Colonic mucosa (tissue), 4 donors: Measurements from ENCODE around the gene PRKCE. TPM values are rescaled to one million over a fixed set of nuclear protein-coding genes. Genes with fewer than 3 reads are reported as not detected.

Experiments
- DNase-seq: peaks from one replicate; pipeline ENCODE4 v3.0.0-alpha.2; 2020
- H3K27ac ChIP-seq: fragments of 200-600 bp; one replicate; pipeline ENCODE4 v1.8.0; 2021
- H3K27me3 ChIP-seq: fragments of 200-600 bp; one replicate; pipeline ENCODE4 v1.8.0; 2021
- H3K36me3 ChIP-seq: fragments of 200-600 bp; one replicate; pipeline ENCODE4 v1.8.0; 2021
- H3K4me1 ChIP-seq: fragments of 200-600 bp; one replicate; pipeline ENCODE4 v1.8.0; 2021; ENCODE audit warnings: mild to moderate bottlenecking
- H3K4me3 ChIP-seq: fragments of 200-600 bp; one replicate; pipeline ENCODE4 v1.8.0; 2021
- H3K9ac ChIP-seq, 2 donors: one replicate each; pipeline ENCODE4 v1.7.0; 2013; ENCODE audit warnings: control low read depth in 2 of 2, low read depth in 2 of 2, low read length in 2 of 2
- H3K9me3 ChIP-seq: fragments of 200-600 bp; one replicate; pipeline ENCODE4 v1.8.0; 2021
- intact Hi-C: fragments of 100-400 bp; cut with DNase I; formaldehyde crosslinking; loops from one replicate; pipeline ENCODE4 v1.14.1; 2022
- total RNA-seq, 2 donors: library from RNA; stranded (reverse); fragmentation: NEBNext Ultra II Directional in 1 of 2; extraction: Animal tissue kit (Norgen Biotek cat#: 25700) in 1 of 2; gene quantifications; one replicate each; pipeline ENCODE4 v1.2.1, GENCODE V29; 2021
- TF ChIP-seq, protein P1 (sequence below): fragments of 200-600 bp; IDR thresholded peaks from one replicate; pipeline ENCODE4 v1.8.0; 2022; ENCODE audit warnings: antibody characterized with exemption, mild to moderate bottlenecking
- donor health status: healthy.
- donor health status: DM: no; HTN: no; CAD: no.
- donor health status: DM: no; HTN: no; CAD: no.

Gene PRKCE
- total RNA-seq, 2 donors from 2014 or later = 17.5 to 25.8 TPM

DNA sequence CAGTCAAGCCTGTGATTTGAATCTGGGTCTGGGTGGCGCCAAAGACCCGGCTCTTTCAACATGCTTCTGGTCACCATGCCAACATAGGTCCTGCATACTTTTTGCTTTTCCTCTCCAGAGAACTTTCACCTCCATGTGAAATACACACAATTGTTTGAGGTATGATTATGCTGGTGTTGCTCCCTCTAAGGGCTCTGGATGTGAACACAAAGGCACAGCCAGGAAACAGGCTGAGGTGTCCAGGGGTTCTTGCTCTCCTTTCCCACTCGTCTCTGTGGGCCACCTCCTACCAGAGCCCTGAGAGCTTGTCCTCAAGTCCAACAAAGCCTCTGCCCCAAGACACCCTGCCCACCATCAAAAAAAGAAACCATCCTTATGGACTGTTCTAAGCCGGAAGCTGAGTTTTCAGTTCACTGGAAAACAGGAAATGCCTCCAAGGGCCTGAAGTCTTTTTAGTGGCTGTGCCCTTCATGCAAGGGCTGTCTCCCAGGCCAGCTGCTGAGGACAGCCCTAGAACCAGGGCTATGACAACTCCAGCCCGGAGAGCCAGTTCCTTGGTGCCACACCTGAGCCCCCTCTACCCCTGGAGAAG lies 545.5 kb downstream of the PRKCE start:
- intact Hi-C loops = no loop called here
- Histone ChIP-seq H3K4me1 (no peaks in the 10 kb centered on the region), H3K36me3 (no peaks in the 10 kb centered on the region), H3K9ac (no peak overlapping the region), H3K9me3 (no peaks in the 10 kb centered on the region), H3K27me3 (no peaks in the 10 kb centered on the region), H3K4me3 (no peak overlapping the region), H3K27ac (no peak overlapping the region)
- no peak for DNase-seq
- TF ChIP-seq, protein P1, sequence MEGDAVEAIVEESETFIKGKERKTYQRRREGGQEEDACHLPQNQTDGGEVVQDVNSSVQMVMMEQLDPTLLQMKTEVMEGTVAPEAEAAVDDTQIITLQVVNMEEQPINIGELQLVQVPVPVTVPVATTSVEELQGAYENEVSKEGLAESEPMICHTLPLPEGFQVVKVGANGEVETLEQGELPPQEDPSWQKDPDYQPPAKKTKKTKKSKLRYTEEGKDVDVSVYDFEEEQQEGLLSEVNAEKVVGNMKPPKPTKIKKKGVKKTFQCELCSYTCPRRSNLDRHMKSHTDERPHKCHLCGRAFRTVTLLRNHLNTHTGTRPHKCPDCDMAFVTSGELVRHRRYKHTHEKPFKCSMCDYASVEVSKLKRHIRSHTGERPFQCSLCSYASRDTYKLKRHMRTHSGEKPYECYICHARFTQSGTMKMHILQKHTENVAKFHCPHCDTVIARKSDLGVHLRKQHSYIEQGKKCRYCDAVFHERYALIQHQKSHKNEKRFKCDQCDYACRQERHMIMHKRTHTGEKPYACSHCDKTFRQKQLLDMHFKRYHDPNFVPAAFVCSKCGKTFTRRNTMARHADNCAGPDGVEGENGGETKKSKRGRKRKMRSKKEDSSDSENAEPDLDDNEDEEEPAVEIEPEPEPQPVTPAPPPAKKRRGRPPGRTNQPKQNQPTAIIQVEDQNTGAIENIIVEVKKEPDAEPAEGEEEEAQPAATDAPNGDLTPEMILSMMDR = no peak

DNA sequence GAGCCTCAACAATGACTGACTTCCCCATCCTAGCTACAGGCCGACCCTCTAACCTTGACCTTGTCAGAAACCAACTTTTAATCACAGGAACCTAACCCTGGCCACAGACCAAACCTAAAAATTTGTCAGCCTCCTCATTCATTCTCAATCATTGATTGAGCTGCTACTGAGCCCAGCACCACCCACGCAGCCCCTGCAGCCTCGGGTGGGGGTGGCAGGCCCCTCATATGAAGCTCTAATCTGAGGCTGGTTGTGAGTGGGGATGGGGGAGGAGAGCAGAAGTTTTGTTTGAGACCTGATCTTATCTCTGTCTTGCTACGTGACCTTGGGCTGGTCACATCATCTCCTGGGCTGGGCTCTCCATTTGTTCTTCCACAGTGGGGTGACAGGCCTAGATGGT lies 546.2 kb downstream of the PRKCE start:
- Histone ChIP-seq H3K9me3 (no peaks in the 10 kb centered on the region), H3K27ac (no peak overlapping the region), H3K27me3 (no peaks in the 10 kb centered on the region), H3K9ac (no peak overlapping the region), H3K36me3 (no peaks in the 10 kb centered on the region), H3K4me3 (no peak overlapping the region), H3K4me1 (no peaks in the 10 kb centered on the region)
- no peak for DNase-seq
- intact Hi-C loops = no loop called here
- TF ChIP-seq, protein P1 = no peak

DNA sequence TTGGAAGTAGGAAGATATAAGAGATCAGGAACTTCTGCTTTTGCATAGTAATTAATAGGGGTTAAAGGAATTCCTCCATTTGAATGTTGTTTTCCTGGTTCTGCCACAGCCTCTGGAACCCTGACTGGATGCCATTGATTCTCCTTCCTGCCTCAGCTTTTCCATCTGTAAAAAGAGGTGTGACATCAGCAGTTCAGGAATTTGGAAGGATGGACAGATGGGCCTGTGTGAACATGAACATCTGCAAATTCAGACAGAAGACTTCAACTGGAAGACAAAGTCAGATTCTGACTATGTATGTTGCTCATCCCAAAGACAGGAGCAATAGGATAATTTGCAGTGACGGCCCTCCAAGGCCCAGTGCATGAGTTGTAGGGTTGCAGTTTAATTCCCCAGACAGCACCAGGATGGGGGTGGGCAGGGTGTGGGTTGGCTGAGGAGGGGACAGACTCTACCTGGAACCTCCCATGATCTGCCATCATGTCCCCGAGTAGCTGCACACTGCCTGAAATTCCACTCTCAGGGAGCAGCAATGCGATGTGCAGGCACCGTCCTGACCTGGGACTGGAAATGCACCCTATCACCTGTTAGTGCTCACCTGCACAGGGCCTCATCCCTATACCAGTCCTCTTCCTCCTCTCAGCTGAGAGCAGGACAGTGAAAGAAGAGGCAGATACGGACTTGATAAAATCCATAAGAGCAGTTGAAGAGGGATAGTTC lies 546.8 kb downstream of the PRKCE start:
- TF ChIP-seq, protein P1 = no peak
- H3K9ac ChIP-seq = no peak overlapping the region
- no peak overlapping the region for H3K27ac ChIP-seq
- H3K27me3 ChIP-seq = no peaks in the 10 kb centered on the region
- no peak overlapping the region for H3K4me3 ChIP-seq
- intact Hi-C loops = no loop called here
- H3K9me3 ChIP-seq = no peaks in the 10 kb centered on the region
- no peak for DNase-seq
- no peaks in the 10 kb centered on the region for H3K4me1 ChIP-seq
- no peaks in the 10 kb centered on the region for H3K36me3 ChIP-seq

DNA sequence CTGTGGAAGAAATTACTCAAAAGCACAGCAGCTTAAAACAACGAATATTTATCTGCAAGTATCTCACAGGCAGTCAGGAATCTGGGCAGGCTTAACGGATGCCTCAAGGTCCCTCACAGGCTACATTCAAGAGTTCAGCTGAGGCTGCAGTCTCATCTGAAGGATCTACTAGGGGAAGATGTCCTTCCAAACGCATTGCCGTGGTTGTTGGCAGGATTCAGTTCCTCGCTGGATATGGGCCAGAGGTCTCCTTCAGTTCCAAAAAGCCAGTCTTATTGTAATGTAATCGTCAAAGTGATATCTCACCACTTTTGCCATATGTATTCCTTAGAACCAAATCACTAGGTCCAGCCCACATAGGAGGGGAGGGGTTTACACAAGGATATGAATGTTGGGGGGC lies 547.5 kb downstream of the PRKCE start:
- H3K9ac ChIP-seq = no peak overlapping the region
- no peaks in the 10 kb centered on the region for H3K36me3 ChIP-seq
- DNase-seq = no peak
- H3K27me3 ChIP-seq = no peaks in the 10 kb centered on the region
- H3K4me1 ChIP-seq = no peaks in the 10 kb centered on the region
- H3K4me3 ChIP-seq = no peak overlapping the region
- no peak overlapping the region for H3K27ac ChIP-seq
- intact Hi-C loops = no loop called here
- TF ChIP-seq, protein P1 = no peak
- no peaks in the 10 kb centered on the region for H3K9me3 ChIP-seq

DNA sequence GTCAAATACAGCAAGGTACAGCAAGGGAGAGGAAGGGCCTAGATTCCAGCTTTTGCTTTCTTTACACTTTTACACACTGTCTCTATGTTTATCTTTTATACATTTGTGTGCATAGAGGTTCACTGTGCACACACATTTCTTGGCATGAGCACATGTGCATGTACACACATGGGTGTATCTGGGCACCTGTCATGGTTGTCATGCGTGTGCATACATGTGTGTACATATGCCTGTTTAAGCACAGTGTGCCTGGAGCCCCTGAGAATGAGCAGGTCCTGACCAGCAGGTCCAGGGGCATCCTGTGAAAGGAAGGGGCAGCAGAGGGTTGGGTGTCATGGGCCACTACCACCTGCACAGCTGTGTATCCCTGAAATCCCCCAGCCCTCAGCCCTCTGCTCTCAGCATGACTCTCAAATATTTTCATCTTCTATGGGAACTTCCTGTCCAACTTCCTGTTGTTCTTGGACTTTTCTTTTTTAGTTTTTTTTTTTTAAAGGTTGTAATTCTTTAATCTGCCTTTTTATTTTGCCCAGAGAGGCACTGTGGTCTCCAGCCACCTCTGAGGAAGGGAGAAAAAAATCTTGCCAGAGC lies 548.7 kb downstream of the PRKCE start:
- DNase-seq = no peak
- Histone ChIP-seq H3K27ac (no peak overlapping the region), H3K4me3 (no peak overlapping the region), H3K4me1 (no peaks in the 10 kb centered on the region), H3K9ac (no peak overlapping the region), H3K27me3 (no peaks in the 10 kb centered on the region), H3K36me3 (no peaks in the 10 kb centered on the region), H3K9me3 (no peaks in the 10 kb centered on the region)
- TF ChIP-seq, protein P1 = no peak
- intact Hi-C loops = no loop called here
